PC-9 (cell line): Measurements from ENCODE around the gene ADCY4.

Source experiments
- EZH2 ChIP-seq: fragments of 200-600 bp; sonication (generic); IDR thresholded peaks from 2 replicates; pipeline ENCODE4 v1.8.0; 2017; ENCODE audit warnings: antibody characterized with exemption, low read depth
- TF ChIP-seq, protein P1 (sequence below): fragments of 200-600 bp; sonication (generic); conservative IDR thresholded peaks from 2 replicates; pipeline ENCODE4 v1.6.1; 2017; ENCODE audit warnings: mixed run types, antibody characterized with exemption, mild to moderate bottlenecking, moderate library complexity

GRCh38 chr14:24289649-24290280, 45.1 kb downstream of the ADCY4 start:
- TF ChIP-seq, protein P1, sequence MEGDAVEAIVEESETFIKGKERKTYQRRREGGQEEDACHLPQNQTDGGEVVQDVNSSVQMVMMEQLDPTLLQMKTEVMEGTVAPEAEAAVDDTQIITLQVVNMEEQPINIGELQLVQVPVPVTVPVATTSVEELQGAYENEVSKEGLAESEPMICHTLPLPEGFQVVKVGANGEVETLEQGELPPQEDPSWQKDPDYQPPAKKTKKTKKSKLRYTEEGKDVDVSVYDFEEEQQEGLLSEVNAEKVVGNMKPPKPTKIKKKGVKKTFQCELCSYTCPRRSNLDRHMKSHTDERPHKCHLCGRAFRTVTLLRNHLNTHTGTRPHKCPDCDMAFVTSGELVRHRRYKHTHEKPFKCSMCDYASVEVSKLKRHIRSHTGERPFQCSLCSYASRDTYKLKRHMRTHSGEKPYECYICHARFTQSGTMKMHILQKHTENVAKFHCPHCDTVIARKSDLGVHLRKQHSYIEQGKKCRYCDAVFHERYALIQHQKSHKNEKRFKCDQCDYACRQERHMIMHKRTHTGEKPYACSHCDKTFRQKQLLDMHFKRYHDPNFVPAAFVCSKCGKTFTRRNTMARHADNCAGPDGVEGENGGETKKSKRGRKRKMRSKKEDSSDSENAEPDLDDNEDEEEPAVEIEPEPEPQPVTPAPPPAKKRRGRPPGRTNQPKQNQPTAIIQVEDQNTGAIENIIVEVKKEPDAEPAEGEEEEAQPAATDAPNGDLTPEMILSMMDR: no peak
- TF ChIP-seq EZH2: no peak
